ENCODE data around the gene ACO1.
A peak's percentile ranks its signal among the peaks of the same experiment; 100 is the strongest.

Gene ACO1

DNA sequence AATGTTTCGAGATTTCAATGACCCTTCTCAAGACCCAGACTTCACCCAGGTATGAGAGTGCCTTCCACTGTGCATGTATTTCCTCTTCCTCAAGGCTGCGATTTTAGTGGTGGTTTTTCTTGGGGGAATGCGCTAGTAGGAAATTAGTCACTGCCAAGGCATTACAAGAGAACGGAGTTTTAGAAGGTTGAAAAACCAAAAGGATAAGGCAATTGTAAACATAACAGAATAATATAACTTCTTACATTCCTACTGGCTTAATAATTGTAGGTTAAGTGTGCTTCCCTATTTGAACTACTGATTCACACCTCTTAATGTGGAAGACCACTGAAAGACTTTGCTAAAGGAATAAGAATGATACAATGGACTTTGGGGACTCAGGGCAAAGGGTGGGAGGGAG is 38.9 kb downstream of the ACO1 start:
- no peak for DNase-seq

DNA sequence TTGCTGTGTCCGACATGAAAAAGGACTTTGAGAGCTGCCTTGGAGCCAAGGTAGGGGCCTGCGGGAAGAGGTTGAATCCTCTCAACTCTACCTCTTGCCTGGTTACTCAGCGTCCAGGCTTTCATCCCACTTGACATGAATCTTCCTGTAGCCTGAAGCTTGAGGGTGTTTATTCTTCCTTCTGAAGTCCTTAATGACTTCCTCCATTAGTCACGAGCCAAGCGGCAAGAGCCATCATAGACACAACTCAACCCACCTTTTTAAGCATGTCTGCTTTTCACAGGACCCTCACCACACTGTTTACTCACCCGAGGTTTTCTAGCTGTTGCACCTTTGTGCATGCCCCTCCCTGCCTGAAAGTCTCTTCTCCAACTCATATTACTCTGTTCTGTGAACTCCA is 40.2 kb downstream of the ACO1 start:
- no peak for DNase-seq

DNA sequence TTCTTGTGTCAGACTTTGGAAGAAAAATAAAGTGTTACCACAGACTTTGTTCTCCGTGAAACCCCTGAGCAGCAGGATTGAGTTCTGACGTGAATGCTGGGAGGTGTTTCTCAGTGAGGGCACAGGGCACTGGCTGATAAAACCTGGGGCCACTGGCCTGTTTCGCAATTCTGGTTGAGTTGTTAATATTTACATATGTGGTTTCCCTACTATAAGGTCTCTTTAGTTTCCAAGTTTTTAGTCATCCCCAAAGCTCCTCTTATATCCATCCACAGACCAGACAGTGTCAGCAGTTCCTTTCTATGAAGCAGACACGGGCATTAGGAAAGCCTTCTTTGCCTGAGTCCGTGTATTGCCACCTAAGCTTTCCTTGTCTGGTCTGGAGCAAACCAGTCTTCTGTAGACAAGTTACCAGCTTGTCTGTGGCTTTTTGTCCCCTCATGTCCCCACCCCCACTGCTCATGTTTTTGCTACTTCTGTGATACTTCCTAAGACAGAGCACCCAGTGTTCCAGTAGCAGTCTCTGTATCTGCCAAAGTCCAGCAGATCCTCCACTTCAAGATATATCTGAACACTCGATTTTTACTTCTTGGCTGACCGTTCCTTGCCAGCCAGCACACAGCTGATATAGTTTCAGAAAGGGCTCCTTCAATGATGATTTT is 42.0 kb downstream of the ACO1 start:
- DNase-seq, result no peak

DNA sequence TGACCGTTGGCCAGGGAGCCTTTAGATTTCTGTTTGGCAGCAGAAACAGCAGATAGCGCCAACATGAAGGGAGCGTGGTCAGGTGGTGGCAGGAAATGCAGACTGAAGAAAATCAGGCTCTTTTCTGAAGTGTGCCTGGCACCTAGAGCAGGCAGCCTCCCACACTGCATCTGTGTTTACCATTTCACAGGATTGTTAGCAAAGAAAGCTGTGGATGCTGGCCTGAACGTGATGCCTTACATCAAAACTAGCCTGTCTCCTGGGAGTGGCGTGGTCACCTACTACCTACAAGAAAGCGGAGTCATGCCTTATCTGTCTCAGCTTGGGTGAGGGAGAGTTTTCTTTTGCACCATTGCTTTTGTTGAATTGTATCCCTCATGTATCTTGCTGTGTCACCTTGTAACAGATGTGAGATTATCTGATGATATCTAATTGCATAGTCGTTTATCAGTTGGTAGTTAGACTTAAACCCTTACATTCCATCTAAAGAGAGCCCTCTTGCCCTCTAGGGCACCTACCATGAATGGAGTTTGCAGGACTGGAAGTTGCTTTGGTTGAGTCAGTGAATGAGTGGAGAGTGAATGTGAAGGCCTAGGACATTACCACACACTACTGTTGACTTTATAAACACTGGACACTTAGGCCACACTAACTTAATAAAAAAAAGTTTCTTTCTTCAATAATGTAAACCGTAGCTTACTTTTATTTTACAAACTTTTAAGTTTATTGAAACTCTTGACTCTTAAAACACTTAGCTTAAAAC is 42.8 kb downstream of the ACO1 start:
- DNase-seq, result no peak

DNA sequence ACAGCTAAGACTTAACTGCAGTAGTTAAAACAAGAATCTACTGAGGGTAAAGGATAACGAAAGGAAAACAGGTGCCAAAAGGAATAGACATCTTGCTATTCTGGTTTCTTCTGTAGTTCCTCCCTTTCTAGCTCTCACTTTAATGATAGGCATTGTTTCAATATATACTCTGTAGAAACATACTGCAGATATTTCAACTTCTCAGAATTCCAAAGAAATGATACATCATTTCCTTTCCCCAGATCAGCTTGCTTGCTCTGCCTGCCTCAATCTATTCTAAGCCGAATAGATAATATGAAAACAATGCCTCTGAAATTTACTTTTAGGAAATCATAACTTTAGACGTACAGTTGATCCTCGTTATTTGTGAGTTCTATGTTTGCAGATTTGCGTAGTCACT is 46.3 kb downstream of the ACO1 start:
- DNase-seq, result no peak

DNA sequence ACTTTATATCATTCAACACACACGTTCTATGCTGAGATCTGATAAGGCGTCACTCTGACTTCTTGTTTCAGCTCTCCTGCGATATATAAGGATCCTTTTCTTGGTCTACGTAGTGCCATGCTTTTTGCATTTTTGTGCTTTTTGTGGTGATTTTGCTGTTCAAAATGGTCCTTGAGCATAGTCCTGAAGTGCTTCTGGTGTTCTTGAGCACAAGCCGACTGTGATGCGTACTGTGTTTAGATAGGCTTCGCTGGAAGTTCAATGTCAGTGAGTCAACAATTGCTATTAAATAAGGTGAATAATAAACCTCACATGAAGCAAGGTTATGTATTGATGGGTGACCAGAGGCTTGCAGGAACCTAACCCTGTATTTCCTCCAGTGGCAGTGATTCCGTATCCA is 46.8 kb downstream of the ACO1 start:
- no peak for DNase-seq

DNA sequence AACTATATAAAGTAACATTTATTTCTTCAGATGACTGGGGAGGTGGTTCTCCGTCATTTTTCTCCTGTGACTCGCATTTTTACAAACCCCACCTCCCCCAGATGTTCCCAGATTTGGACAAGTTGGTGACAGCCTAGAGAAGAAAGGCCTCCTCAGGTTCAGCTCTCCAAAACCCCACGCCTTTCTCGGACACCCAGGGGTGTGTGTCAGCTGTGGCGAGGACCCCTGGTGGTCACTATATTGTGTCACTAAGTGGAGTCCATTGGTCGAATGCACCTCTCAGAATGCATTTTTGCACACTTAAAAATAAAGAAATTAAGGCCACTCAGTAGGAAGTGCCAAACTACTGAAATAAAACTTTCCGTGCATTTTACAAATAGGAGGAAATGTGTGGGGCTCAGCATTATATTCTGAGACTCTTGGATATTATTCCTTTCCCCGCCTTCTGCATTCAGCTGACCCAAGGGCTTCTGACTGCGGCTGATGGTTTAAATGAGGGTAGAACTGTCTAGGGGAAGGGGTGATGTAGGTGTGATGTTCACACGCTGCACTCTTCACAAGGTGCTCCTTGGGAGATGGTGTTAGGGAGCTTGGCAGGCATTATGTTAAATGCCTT is 47.6 kb downstream of the ACO1 start:
- DNase-seq, result peak; percentile 68

DNA sequence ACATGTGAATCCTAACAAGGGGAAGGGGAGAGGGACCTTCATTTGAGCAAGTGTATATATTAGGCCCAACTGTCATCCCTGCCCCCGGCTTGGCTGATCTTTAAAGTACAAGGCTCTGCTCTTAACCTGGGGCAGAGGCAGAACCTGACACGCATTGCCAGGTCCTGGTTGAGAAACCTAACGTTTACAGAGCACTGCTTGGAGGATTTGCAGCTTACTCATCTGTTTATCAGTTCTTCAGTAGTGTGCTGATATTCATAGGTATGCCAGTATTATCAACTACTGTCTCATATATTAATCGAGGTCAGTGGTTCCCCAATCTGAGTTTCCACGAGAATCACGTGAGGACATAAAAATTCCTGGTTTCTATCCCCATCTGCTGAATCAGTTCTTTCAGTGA is 50.4 kb downstream of the ACO1 start:
- no peak for DNase-seq

DNA sequence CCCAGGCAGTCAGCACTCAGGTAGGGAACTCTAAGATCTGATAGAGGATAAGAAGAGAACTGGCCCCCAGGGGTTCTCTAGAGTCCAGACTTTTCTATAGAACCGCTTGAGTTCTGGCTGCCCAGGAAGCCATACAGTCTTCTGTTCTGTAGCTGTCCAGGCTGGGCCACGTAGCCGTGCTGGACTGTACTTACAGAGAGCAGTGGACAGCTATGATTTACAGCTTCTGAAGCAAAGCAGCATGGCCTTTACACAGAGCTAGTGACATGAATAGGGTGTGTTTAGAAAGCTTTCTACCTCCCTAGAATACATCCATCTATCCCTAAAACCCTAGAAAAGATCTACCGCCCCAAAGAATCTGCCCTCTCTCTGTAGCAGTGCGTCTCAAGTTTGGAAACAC is 57.2 kb downstream of the ACO1 start:
- DNase-seq, result no peak

DNA sequence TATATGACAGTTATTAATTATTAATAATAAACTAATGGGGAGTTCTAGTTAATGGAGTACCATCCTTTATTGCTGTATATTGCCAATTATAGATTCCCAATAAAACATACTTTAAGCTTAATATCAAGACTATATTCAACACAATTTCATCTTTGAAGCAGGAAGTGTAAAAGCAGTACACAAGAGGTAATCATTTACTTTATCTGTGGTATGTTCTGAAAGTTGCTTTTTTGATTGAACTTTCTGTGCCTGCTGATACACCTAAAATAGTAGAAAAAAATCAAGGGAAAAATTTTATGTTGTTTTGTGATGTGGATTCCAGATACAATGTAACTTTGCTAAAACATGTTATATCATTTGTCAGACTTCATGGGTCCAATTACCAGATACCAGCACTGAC is 58.0 kb downstream of the ACO1 start:
- no peak for DNase-seq

DNA sequence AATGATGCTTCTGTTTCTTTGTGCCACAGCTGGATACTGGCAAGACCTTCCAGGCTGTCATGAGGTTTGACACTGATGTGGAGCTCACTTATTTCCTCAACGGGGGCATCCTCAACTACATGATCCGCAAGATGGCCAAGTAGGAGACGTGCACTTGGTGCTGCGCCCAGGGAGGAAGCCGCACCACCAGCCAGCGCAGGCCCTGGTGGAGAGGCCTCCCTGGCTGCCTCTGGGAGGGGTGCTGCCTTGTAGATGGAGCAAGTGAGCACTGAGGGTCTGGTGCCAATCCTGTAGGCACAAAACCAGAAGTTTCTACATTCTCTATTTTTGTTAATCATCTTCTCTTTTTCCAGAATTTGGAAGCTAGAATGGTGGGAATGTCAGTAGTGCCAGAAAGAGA is 65.5 kb downstream of the ACO1 start:
- DNase-seq, result no peak

DNA sequence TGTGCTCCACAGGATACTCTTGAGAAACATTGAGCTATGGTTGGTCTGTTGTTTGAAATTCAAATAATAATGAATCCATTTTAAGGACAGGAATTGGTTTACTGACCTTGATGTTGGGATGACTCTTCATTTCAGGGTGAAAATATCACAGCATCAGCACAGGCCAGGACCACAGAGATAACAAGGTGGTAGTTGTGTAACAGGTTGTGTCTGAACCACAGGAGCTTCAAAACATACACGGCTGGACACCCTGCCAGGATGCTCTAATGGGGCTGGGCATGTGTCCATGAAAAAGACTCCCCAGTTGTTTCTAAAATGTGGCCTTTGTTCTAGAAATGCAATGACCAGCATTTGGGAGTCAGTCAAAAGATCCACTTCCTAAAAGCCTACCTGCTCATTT is 69.8 kb downstream of the ACO1 start:
- no peak for DNase-seq

DNA sequence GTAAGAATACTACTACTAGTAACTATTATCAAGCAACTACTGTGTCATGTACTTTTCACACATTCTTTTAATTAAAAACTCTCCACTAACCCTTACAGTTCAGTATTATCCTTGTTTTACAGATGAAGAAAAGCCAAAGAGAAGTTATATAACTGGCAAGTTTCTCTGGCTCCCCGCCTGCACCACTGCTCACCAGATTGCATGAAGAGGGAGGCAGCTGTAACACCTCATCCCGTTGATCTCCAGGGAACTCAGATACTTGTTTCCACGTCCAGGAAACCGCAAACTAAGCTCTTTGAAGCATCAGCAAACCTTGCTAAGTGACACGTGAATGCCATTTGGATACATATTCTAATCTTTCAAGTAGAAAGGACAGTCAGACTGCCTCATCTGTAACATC is 71.3 kb downstream of the ACO1 start:
- no peak for DNase-seq

DNA sequence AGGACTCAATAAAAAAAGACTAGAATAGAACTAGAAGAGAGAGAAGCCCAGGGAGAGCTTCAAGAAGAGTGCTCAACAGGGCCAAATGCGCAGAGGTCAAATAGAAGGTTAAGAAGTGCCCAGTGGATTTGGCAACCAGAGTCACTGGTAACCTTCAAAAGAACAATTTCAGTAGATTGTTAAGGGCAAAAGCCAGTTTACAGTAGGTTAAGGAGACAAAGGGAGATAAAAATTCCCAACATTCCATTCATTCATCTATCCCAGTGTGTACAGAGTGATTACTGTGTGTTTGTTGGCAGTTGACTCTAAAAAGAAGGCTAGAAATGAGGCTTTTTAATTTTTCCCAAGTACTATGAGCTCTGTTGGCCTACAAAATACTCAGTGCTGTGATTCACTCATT is 72.1 kb downstream of the ACO1 start:
- no peak for DNase-seq

DNA sequence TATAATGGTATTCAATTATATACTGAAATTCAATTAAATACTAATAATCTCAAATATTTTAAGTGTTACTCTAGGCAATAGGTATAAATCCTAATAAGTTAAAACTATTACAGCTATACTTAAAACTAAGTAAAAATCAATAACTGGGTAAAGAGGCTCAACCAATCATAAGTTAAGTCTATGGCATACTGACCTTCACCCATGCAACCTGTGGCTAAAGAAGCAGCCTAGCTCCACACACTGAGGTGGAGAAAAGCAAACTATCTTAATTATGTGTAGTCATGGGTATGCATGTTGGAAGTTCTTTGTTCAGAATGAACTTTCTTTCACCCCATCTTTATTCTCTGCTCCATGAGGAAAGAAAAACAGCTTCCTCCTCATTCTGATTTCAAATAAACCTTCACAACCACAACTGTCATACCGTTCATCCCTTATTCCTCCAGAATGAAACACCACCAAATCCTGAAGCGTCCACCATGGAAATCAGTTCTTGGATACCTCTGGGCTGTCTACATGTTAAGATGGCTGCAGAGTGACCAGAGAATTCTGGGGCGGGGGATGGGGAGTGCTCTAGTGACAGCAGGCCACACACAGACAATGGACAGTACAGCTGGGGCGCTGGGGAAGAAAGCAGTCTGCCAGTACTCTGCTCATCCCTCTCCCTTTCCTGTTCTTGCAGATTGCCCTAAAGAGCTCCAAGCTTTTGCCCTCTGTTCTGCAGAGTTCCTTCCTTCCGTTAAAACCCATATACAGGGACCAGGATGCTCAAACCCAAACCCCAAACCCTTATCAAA is 79.3 kb downstream of the ACO1 start:
- no peak for DNase-seq

DNA sequence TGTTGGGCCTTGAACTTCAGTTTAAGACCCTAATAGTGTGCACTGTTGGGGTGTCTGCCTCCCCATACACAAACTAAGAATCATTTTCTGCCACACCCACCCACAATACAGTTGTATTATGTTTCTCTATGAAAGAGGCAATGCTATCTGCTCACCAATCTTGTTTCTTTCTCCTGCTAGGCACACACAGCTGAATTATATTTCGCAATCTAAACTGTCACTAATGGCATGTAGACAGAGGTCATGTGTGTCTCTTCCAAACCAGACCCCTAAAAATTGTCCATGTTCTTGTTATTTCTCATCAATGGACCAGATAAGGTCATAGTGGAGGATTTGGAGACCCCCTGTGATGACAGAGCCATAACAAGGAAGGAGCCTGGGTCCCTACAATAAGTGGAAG is 84.3 kb downstream of the ACO1 start:
- DNase-seq, result no peak

DNA sequence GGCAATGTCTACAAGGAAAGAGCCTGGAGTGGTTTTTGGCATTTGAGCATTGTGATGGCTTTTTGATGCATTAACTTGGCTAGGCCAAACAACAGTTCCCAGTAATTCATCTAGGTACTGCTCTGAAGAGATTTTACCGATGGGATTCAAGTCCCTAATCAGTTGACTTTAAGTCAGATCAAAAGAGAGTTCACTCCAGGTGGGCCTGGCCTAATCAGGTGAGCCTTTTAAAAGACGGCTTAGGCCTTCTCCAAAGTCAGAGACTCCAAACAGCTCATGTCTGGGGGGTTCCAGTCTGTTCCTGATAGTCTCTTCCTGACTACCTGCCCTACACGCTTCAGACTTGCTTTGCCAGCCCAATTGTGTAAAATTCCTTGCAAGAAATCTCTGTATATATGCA is 87.9 kb downstream of the ACO1 start:
- DNase-seq, result no peak

DNA sequence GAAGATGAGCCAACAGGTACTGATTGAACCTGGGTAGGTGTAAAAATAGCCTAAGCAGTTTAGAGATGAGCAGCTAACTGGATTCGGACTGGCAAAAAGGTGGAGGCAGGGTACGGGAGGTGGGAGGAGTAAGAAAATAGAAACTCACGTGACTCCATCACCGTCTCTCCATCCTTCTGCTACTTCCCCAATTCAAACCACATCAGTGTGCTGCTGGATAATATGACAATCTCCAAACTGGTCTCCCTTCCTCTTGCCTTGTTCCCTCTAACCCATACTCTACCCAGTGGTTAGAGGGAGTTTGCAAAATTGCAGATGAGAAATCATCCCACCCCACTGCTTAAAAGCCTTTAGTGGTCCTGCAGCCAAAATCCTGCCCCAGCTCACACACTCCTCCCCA is 98.9 kb downstream of the ACO1 start:
- DNase-seq, result no peak

DNA sequence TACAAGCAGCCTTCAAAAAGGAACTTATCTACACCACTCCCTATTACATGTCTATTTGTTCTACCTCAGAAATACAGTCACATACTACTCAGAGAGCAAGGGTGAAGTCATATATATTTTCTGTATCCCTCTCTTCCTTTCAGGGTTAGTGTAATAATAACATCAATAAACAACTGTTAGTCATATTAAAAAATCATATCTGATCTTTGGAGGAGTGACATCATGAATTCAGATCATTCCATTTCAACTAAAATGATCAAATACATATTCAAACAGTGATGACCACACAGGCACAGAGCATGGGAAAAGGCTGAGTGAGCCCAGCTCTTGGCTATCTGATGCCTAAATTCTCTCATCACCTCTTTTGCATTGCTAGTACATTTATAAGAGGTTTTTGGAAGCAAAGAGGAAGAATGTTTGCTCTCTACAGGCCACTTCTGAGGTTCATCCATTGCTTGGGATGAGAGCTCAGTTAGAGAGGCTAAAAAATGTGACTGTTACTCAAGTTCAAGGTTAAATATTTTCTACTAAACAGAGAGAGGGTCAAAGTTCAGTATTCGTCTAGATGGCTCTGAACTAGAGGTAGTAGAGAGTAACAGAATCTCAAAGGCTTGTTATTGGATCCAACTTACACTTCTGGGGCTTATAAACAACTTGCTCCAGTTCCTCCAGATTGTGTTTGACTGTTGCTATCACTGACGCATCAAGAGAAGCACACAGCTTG is 102.6 kb downstream of the ACO1 start:
- no peak for DNase-seq

DNA sequence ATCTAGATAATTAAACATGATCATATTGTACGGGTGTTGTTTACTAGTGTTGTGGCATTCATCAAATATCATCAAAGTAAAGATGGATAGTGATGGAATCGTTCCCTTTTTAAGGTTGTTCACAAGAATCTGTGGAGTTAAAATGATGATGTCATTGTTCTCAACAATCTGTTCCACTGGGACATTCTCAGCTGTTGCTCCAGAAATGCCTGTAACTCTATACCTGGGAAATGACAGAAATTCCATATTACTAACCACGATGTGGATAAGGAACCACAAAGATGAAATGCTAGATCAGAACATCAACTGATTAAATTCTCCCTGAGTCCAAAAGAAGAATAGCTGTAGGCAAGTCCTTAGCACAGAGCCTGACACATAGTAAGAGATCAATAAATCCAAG is 103.5 kb downstream of the ACO1 start:
- no peak for DNase-seq

DNA sequence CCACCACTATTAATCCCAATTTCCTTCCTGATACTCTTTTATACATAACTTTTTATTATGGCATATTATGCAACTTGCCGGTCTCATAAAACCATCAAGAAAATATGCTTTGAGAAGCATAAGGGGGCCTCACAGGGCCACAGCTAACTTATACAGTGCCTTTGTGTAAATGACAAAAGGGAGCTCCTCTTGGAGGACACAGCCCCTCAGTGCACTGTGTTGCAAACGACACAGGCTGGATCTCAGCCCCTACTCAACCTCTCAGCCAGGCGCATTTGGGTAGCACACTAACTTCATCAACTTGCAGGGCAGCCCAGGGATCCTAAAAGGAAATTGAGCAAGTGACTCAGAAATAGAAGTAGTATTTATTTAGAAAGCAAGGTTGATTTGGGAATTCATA is 106.2 kb downstream of the ACO1 start:
- no peak for DNase-seq

DNA sequence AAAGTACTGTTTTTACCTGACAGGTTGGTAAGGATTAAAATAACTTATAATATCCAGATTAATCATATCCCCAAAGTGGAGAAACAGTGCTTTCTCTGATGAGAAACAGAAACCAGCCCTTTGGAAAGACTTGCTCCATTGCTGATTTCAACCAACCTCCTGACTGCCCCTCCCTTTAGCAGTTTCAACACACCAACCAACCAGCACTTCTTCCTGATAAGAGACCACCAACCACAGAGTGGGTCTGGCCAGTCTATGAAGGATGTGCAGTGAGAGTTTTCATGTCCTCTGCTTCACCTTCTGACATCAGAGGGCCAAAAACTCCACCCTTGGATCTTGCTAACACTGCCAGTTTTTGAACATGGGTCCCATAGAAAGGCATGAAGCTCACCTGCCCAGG is 113.5 kb downstream of the ACO1 start:
- DNase-seq, result no peak

DNA sequence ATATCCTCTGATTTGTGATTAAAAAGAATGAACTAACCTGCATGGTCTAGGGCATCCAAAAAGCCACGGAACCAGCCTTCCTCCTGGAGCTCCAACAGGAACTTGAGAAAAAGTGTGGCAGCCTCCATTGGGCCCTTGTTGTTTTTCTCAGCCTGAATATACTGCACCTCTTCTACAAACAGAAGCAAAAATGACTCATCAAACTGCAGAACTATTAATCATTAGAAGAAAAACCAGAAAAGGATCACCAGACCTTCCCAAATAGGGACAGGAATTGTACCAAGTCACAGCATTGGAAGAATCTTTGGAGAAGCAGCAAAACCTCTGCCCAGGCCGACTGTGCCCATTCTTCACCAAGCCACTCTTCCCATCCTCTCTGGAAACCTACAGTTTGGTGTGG is 116.3 kb downstream of the ACO1 start:
- no peak for DNase-seq
